ENCODE data around the gene TSPAN11. TPM values are rescaled to one million over a fixed set of nuclear protein-coding genes. Genes with fewer than 3 reads are reported as not detected.
"Not testable (repeated sequence)": the region's sequence is repeated elsewhere in the genome, so short reads cannot be mapped to it uniquely, and the experiment has no call there.

TSPAN11 gene
- total RNA-seq, 1 experiment from 2014 or later, result not detected

GRCh38 chr12:30888241-30888640 is 38.3 kb upstream of the TSPAN11 start:
- Histone ChIP-seq H3K4me1 (ENCODE audit: control insufficient read depth, insufficient read depth, low read length) (no peaks in the 10 kb centered on the region), H3K4me3 (ENCODE audit: low read depth in 2 of 2, low read length in 2 of 2) (no peak overlapping the region), H3K27ac (ENCODE audit: low read length) (no peak overlapping the region), H3K36me3 (ENCODE audit: control insufficient read depth, insufficient read depth, low read length) (no peaks in the 10 kb centered on the region), H3K9me3 (ENCODE audit: control insufficient read depth, insufficient read depth, low read depth, low read length) (peaks cover 7% of the 10 kb centered on the region; the same call in 1 of the 2 replicates), H3K27me3 (ENCODE audit: control insufficient read depth, insufficient read depth, low read length) (no peaks in the 10 kb centered on the region)
- in situ Hi-C loops (cut with HindIII; ENCODE audit: low pct_unique_long_range_greater_than_20kb, low sequenced_read_pairs), result no loop called here
- POLR2A ChIA-PET, result no interaction called here
- TF ChIP-seq TCF7L2 (IDR thresholded peaks at IDR 0.05; ENCODE audit: low read depth, low read length) (no peak), POLR2AphosphoS5 (IDR thresholded peaks at IDR 0.05; ENCODE audit: low read depth, low read length) (no peak), REST (IDR thresholded peaks at IDR 0.05; ENCODE audit: insufficient read depth in 1 of 2, low read depth in 2 of 2, low read length in 1 of 2) (no peak), SIN3A (IDR thresholded peaks at IDR 0.05; ENCODE audit: borderline replicate concordance, insufficient read depth, low read depth, low read length) (no peak)
- BruUV-seq (replicated peaks), result no TSS peak
- CTCF ChIA-PET, result no interaction called here
- DNase-seq (ENCODE audit: low read depth, low spot score) (no peak), ATAC-seq (no peak)
- intact Hi-C loops (cut with micrococcal nuclease; ENCODE audit: unreplicated experiment), result no loop called here

GRCh38 chr12:30894531-30894930 is 32.0 kb upstream of the TSPAN11 start:
- H3K4me3 ChIP-seq (ENCODE audit: low read depth in 2 of 2, low read length in 2 of 2); H3K9me3 ChIP-seq (ENCODE audit: control insufficient read depth, insufficient read depth, low read depth, low read length); BruUV-seq (replicated peaks); in situ Hi-C loops (cut with HindIII; ENCODE audit: low pct_unique_long_range_greater_than_20kb, low sequenced_read_pairs); H3K36me3 ChIP-seq (ENCODE audit: control insufficient read depth, insufficient read depth, low read length); H3K27ac ChIP-seq (ENCODE audit: low read length); H3K27me3 ChIP-seq (ENCODE audit: control insufficient read depth, insufficient read depth, low read length); H3K4me1 ChIP-seq (ENCODE audit: control insufficient read depth, insufficient read depth, low read length); ATAC-seq; POLR2A ChIA-PET; intact Hi-C loops (cut with micrococcal nuclease; ENCODE audit: unreplicated experiment); CTCF ChIA-PET; DNase-seq (ENCODE audit: low read depth, low spot score): not testable (repeated sequence)

GRCh38 chr12:30896461-30896860 is 30.1 kb upstream of the TSPAN11 start:
- no TSS peak for BruUV-seq (replicated peaks)
- TF ChIP-seq POLR2AphosphoS5 (IDR thresholded peaks at IDR 0.05; ENCODE audit: low read depth, low read length), result no peak
- no peak for TF ChIP-seq TCF7L2 (IDR thresholded peaks at IDR 0.05; ENCODE audit: low read depth, low read length)
- TF ChIP-seq REST (IDR thresholded peaks at IDR 0.05; ENCODE audit: insufficient read depth in 1 of 2, low read depth in 2 of 2, low read length in 1 of 2), result no peak
- TF ChIP-seq SIN3A (IDR thresholded peaks at IDR 0.05; ENCODE audit: borderline replicate concordance, insufficient read depth, low read depth, low read length), result no peak
- TF ChIP-seq CTCF (IDR thresholded peaks at IDR 0.05), result no peak
- Histone ChIP-seq H3K27me3 (ENCODE audit: control insufficient read depth, insufficient read depth, low read length) (peaks cover 7% of the 10 kb centered on the region), H3K36me3 (ENCODE audit: control insufficient read depth, insufficient read depth, low read length) (no peaks in the 10 kb centered on the region), H3K4me1 (ENCODE audit: control insufficient read depth, insufficient read depth, low read length) (no peaks in the 10 kb centered on the region), H3K9me3 (ENCODE audit: control insufficient read depth, insufficient read depth, low read depth, low read length) (no peaks in the 10 kb centered on the region), H3K27ac (ENCODE audit: low read length) (no peak overlapping the region), H3K4me3 (ENCODE audit: low read depth in 2 of 2, low read length in 2 of 2) (no peak overlapping the region)
- in situ Hi-C loops (cut with HindIII; ENCODE audit: low pct_unique_long_range_greater_than_20kb, low sequenced_read_pairs) (no loop called here), intact Hi-C loops (cut with micrococcal nuclease; ENCODE audit: unreplicated experiment) (no loop called here)
- DNase-seq (ENCODE audit: low read depth, low spot score) (no peak), ATAC-seq (no peak)
- POLR2A ChIA-PET, result no interaction called here
- CTCF ChIA-PET, result no interaction called here
